HepG2 (cell line): ENCODE measurements around the gene HIPK2. TPM values are rescaled to one million over a fixed set of nuclear protein-coding genes. Genes with fewer than 3 reads are reported as not detected.

Experiments
- ATAC-seq: fragments of 200-7000 bp; cut with Tn5 transposase; 3 replicates; pipeline ENCODE4 v1.9.1; 2020; ENCODE audit warnings: mild to moderate bottlenecking, moderate library complexity
- BruUV-seq: library from RNA; stranded (reverse); fragments of 400-500 nt; replicated peaks from 2 replicates; lab custom pipeline; 2021; lab: Mats Ljungman, UMichigan
- CTCF ChIA-PET: fragments of 300-600 bp; formaldehyde crosslinking; extraction: SDS; loops from one replicate; lab custom pipeline; 2021; ENCODE audit warnings: low total read pairs, inconsistent platforms, low intra/inter-chr PET ratio; lab: Yijun Ruan, JAX
- POLR2A ChIA-PET: fragments of 350-600 bp; sonication (Branson Sonifier 250); formaldehyde crosslinking; loops from one replicate; lab custom pipeline; 2020; ENCODE audit warnings: antibody characterized with exemption, inconsistent platforms; lab: Yijun Ruan, JAX
- DNase-seq: peaks from one replicate; pipeline ENCODE4 v3.0.0-alpha.2; 2015; ENCODE audit warnings: low spot score
- FAIRE-seq: peaks from 3 replicates; lab custom pipeline; 2011; peaks lifted over from hg19 to GRCh38; lab: Jason Lieb, UNC
- H2AFZ ChIP-seq: one replicate; pipeline ENCODE4 v1.6.1; 2011; ENCODE audit warnings: low read length, inconsistent platforms
- H3K27ac ChIP-seq: fragments of 300-600 bp; 3 replicates; pipeline ENCODE4 v1.8.0; 2011; ENCODE audit warnings: mixed run types, mild to moderate bottlenecking, mixed read lengths, low read length, inconsistent platforms; ENCODE audit not compliant: insufficient read depth; ENCODE audit errors: extremely low read length
- H3K27me3 ChIP-seq, 2 experiments: fragments of 200-600 bp in 1 of 2; 2 replicates in 1 of 2; 3 replicates in 1 of 2; pipeline versions ENCODE4 v1.6.0 to v1.8.0; 2011; ENCODE audit warnings: low read length in 2 of 2, mild to moderate bottlenecking in 2 of 2, moderate library complexity in 2 of 2, inconsistent platforms in 1 of 2; ENCODE audit not compliant: insufficient read depth in 2 of 2, control insufficient read depth in 1 of 2
- H3K36me3 ChIP-seq, 2 experiments: fragments of 200-600 bp in 1 of 2; replicated peaks in 1 of 2; 2 replicates in 1 of 2; 3 replicates in 1 of 2; pipeline versions ENCODE4 v1.5.1 to v1.8.0; 2011; ENCODE audit warnings: low read length in 2 of 2, inconsistent platforms in 1 of 2; ENCODE audit not compliant: insufficient read depth in 2 of 2, control insufficient read depth in 1 of 2
- H3K4me1 ChIP-seq: 2 replicates; pipeline ENCODE4 v1.5.1; 2012; ENCODE audit warnings: low read length, inconsistent platforms; ENCODE audit not compliant: insufficient read depth
- H3K4me2 ChIP-seq: 2 replicates; pipeline ENCODE4 v1.6.0; 2011; ENCODE audit warnings: low read depth, low read length, inconsistent platforms
- H3K4me3 ChIP-seq, 3 experiments: fragments of 200-600 bp in 1 of 3; sonication (generic), shearing (Covaris generic) in 1 of 3; replicated peaks in 1 of 3; 2 replicates each; pipeline ENCODE4 v1.5.1; 2011 to 2016; ENCODE audit warnings: low read length in 3 of 3, inconsistent platforms in 2 of 3, low read depth in 2 of 3, mild to moderate bottlenecking in 2 of 3, control low read depth in 1 of 3, mixed read lengths in 1 of 3; ENCODE audit not compliant: insufficient read depth in 1 of 3
- H3K79me2 ChIP-seq: one replicate; pipeline ENCODE4 v1.6.1; 2011; ENCODE audit warnings: low read length, inconsistent platforms; ENCODE audit not compliant: insufficient read depth
- H3K9ac ChIP-seq: 2 replicates; pipeline ENCODE4 v1.6.0; 2011; ENCODE audit warnings: mild to moderate bottlenecking, low read depth, low read length, inconsistent platforms; ENCODE audit not compliant: insufficient read depth
- H3K9me3 ChIP-seq: 2 replicates; pipeline ENCODE4 v1.5.1; 2012; ENCODE audit warnings: mild to moderate bottlenecking, low read length
- H4K20me1 ChIP-seq: 2 replicates; pipeline ENCODE4 v1.6.0; 2011; ENCODE audit warnings: inconsistent platforms, mild to moderate bottlenecking, low read length, moderate library complexity; ENCODE audit not compliant: insufficient read depth
- ETV5 ChIP-seq: IDR thresholded peaks from 2 replicates; pipeline ENCODE4 v1.6.1; 2018; ENCODE audit warnings: missing biosample characterization, missing genetic modification reagents, inconsistent platforms, borderline replicate concordance
- FOXM1 ChIP-seq: sonication (generic); formaldehyde crosslinking; IDR thresholded peaks from 2 replicates; pipeline ENCODE4 v1.5.0; 2020; ENCODE audit warnings: missing genetic modification reagents
- GATA4 ChIP-seq: sonication (generic); IDR thresholded peaks from 2 replicates; pipeline ENCODE4 v1.6.1; 2016; ENCODE audit warnings: antibody characterized with exemption, low read depth, borderline replicate concordance
- GFI1 ChIP-seq: sonication (generic); formaldehyde crosslinking; IDR thresholded peaks from 2 replicates; pipeline ENCODE4 v1.5.0; 2020; ENCODE audit warnings: missing genetic modification reagents, mild to moderate bottlenecking, borderline replicate concordance
- MBD4 ChIP-seq: IDR thresholded peaks from 2 replicates; pipeline ENCODE4 v1.6.1; 2012; ENCODE audit warnings: low read length, inconsistent platforms, borderline replicate concordance
- MEIS2 ChIP-seq: sonication (generic); formaldehyde crosslinking; IDR thresholded peaks from 2 replicates; pipeline ENCODE4 v1.9.0; 2021; ENCODE audit warnings: mild to moderate bottlenecking, missing genetic modification reagents
- NFKB2 ChIP-seq: sonication (generic); formaldehyde crosslinking; IDR thresholded peaks from 2 replicates; pipeline ENCODE4 v1.4.0; 2020; ENCODE audit warnings: missing genetic modification reagents, borderline replicate concordance
- SNRNP70 ChIP-seq: fragments of 200-400 bp; formaldehyde crosslinking; IDR thresholded peaks from 2 replicates; pipeline ENCODE4 v1.6.1; 2017; ENCODE audit warnings: mild to moderate bottlenecking, low read depth, low read length, moderate library complexity
- SRSF4 ChIP-seq: fragments of 200-400 bp; formaldehyde crosslinking; IDR thresholded peaks from one replicate; pipeline ENCODE4 v1.6.1; 2018; ENCODE audit warnings: mild to moderate bottlenecking, low read depth, low read length, moderate library complexity; ENCODE audit not compliant: poor library complexity, severe bottlenecking
- ZMAT3 ChIP-seq: sonication (generic); formaldehyde crosslinking; conservative IDR thresholded peaks from 2 replicates; pipeline ENCODE4 v1.7.0; 2021; ENCODE audit warnings: missing genetic modification reagents
- ZNF737 ChIP-seq: sonication (generic); formaldehyde crosslinking; IDR thresholded peaks from 2 replicates; pipeline ENCODE4 v1.5.0; 2020; ENCODE audit warnings: missing genetic modification reagents, mild to moderate bottlenecking, borderline replicate concordance
- ZNF883 ChIP-seq: sonication (generic); formaldehyde crosslinking; IDR thresholded peaks from 2 replicates; pipeline ENCODE4 v1.5.1; 2020; ENCODE audit warnings: mild to moderate bottlenecking, missing genetic modification reagents; ENCODE audit errors: not compliant biosample characterization
- WGBS: methylation state at CpG from one replicate; pipeline ENCODE4 v1.1.6; 2017; ENCODE audit warnings: low lambda C conversion rate; 5-methylcytosine and 5-hydroxymethylcytosine counted together
- in situ Hi-C: cut with HindIII; loops from 2 replicates; pipeline ENCODE4 v1.10.0; 2017; ENCODE audit warnings: low pct_unique_long_range_greater_than_20kb; ENCODE audit not compliant: extremely low pct_ligation_motif_present
- intact Hi-C: fragments of 100-400 bp; cut with micrococcal nuclease; formaldehyde crosslinking; loops from one replicate; pipeline ENCODE4 v1.10.0; 2022; ENCODE audit not compliant: unreplicated experiment
- polyA plus RNA-seq, 8 experiments: library from polyadenylated mRNA; depleted of rRNA in 3 of 8; stranded (reverse) in 7 of 8; unstranded in 1 of 8; fragments of >200 nt; fragmentation: Illumina TruSeq in 4 of 8; extraction: Trizol in 4 of 8; gene quantifications; 2 replicates each; pipeline versions ENCODE4 v1.2.1 to v1.2.3, GENCODE V29; 2011 to 2016; ENCODE audit warnings: low read depth in 4 of 8, missing spikeins in 1 of 8, mixed read lengths in 1 of 8; ENCODE audit not compliant: insufficient read depth in 1 of 8
- total RNA-seq, 5 experiments: library from RNA; depleted of rRNA; stranded (reverse); fragments of >200 nt; fragmentation: Illumina TruSeq; extraction: Trizol; gene quantifications; 2 replicates each; pipeline ENCODE4 v1.2.3, GENCODE V29; 2016; ENCODE audit warnings: low read depth in 1 of 5
- TF ChIP-seq, protein P1 (sequence below): IDR thresholded peaks from 2 replicates; pipeline ENCODE4 v1.6.1; 2018; ENCODE audit warnings: missing genetic modification reagents
- TF ChIP-seq, protein P2 (sequence below): sonication (generic); formaldehyde crosslinking; conservative IDR thresholded peaks from 2 replicates; pipeline ENCODE4 v1.8.0; 2022; ENCODE audit warnings: low read depth, missing genetic modification reagents
- TF ChIP-seq, protein P3 (sequence below): sonication (generic); formaldehyde crosslinking; IDR thresholded peaks from 2 replicates; pipeline ENCODE4 v1.4.0; 2020; ENCODE audit warnings: mild to moderate bottlenecking, missing genetic modification reagents
- TF ChIP-seq, protein P4 (sequence below), 2 experiments: sonication (generic) in 1 of 2; formaldehyde crosslinking in 1 of 2; IDR thresholded peaks; 2 replicates each; pipeline versions ENCODE4 v1.4.0 to v1.6.1; 2018 to 2020; ENCODE audit warnings: missing genetic modification reagents in 2 of 2, borderline replicate concordance in 1 of 2, low read depth in 1 of 2, mild to moderate bottlenecking in 1 of 2, missing biosample characterization in 1 of 2

Gene HIPK2
- total and polyA plus RNA-seq, 2 of the 13 experiments (the other 11 are each of a cell fraction or from before 2014, with no cell fraction given) = 14.4 to 20.2 TPM

DNA sequence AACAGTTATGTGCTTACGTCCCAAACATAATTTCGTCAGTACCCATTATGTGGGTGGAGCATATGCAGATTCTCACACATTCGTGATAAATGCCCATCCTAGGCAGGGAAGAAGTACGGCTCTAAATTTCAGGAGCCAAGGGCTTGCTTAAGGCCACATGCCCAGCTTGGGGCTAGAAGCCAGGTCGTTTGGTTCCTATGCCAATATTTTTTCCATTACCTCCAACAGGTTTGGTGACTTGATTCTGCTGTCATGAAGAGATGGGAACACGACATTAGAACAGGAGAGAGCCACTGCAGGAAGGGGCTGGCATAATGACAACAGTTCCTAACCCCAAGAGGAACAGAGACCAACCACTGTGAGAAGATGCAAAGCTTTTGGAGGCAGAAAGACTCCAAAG, 85.1 kb downstream of the HIPK2 start (continued):
- TF ChIP-seq, protein P1, sequence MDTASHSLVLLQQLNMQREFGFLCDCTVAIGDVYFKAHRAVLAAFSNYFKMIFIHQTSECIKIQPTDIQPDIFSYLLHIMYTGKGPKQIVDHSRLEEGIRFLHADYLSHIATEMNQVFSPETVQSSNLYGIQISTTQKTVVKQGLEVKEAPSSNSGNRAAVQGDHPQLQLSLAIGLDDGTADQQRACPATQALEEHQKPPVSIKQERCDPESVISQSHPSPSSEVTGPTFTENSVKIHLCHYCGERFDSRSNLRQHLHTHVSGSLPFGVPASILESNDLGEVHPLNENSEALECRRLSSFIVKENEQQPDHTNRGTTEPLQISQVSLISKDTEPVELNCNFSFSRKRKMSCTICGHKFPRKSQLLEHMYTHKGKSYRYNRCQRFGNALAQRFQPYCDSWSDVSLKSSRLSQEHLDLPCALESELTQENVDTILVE (CRISPR knock-in tag) = no peak
- TF ChIP-seq ZMAT3 (CRISPR knock-in tag) = no peak
- TF ChIP-seq NFKB2 (CRISPR knock-in tag) = no peak

DNA sequence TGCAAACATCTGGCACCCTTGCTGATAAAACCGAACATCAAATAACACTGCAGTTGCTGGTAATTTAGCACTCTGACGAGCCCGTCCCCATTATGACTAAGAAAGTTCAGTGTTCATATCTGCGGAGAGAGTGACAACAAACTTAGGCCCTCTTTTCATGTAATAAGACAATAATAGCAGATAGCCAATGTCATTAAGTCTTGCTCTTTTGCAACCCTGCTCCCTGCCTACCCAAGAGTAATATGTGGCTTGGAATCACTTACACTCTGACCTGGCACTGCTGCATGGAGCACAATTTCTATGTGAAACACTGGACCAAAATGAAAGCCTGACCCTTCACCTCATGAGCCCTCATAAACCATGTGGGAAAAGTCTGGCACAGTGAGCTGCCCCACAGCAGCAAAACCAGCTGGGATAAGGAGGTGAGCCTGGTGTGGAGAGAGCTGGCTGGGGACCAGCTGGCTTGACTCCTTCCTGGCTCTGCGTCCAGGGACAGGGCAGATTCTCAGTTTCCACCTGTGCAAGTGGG, 86.5 kb downstream of the HIPK2 start:
- intact Hi-C loops (no loop called here), in situ Hi-C loops (no loop called here)
- no TSS peak for BruUV-seq
- Histone ChIP-seq H3K4me2 (no peak overlapping the region), H2AFZ (no peak overlapping the region), H3K9me3 (no peaks in the 10 kb centered on the region), H3K27me3 (no peaks in the 10 kb centered on the region), H3K79me2 (peaks cover 10% of the 10 kb centered on the region), H4K20me1 (no peaks in the 10 kb centered on the region; the same call in 1 of the 2 replicates), H3K9ac (no peak overlapping the region), H3K4me1 (peaks cover 6% of the 10 kb centered on the region), H3K36me3 (peaks cover 18 to 72% of the 10 kb centered on the region in 2 experiments), H3K4me3 (no peak overlapping the region), H3K27ac (no peak overlapping the region)
- 96% methylated on average over 5 of the region's 5 CpGs for WGBS
- ChIA-PET CTCF (no interaction called here), POLR2A (no interaction called here)
- DNase-seq = no peak
- no peak for FAIRE-seq
- no peak for ATAC-seq
- TF ChIP-seq FOXM1 (no peak), MEIS2 (CRISPR knock-in tag) (no peak), ZNF737 (no peak), ETV5 (CRISPR knock-in tag) (no peak), MBD4 (no peak), GFI1 (CRISPR knock-in tag) (no peak), ZNF883 (CRISPR knock-in tag) (no peak), SRSF4 (no peak), SNRNP70 (no peak), GATA4 (no peak)
- TF ChIP-seq, protein P2, sequence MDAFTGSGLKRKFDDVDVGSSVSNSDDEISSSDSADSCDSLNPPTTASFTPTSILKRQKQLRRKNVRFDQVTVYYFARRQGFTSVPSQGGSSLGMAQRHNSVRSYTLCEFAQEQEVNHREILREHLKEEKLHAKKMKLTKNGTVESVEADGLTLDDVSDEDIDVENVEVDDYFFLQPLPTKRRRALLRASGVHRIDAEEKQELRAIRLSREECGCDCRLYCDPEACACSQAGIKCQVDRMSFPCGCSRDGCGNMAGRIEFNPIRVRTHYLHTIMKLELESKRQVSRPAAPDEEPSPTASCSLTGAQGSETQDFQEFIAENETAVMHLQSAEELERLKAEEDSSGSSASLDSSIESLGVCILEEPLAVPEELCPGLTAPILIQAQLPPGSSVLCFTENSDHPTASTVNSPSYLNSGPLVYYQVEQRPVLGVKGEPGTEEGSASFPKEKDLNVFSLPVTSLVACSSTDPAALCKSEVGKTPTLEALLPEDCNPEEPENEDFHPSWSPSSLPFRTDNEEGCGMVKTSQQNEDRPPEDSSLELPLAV = no peak
- TF ChIP-seq, protein P3, sequence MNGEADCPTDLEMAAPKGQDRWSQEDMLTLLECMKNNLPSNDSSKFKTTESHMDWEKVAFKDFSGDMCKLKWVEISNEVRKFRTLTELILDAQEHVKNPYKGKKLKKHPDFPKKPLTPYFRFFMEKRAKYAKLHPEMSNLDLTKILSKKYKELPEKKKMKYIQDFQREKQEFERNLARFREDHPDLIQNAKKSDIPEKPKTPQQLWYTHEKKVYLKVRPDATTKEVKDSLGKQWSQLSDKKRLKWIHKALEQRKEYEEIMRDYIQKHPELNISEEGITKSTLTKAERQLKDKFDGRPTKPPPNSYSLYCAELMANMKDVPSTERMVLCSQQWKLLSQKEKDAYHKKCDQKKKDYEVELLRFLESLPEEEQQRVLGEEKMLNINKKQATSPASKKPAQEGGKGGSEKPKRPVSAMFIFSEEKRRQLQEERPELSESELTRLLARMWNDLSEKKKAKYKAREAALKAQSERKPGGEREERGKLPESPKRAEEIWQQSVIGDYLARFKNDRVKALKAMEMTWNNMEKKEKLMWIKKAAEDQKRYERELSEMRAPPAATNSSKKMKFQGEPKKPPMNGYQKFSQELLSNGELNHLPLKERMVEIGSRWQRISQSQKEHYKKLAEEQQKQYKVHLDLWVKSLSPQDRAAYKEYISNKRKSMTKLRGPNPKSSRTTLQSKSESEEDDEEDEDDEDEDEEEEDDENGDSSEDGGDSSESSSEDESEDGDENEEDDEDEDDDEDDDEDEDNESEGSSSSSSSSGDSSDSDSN = no peak
- TF ChIP-seq, protein P4, sequence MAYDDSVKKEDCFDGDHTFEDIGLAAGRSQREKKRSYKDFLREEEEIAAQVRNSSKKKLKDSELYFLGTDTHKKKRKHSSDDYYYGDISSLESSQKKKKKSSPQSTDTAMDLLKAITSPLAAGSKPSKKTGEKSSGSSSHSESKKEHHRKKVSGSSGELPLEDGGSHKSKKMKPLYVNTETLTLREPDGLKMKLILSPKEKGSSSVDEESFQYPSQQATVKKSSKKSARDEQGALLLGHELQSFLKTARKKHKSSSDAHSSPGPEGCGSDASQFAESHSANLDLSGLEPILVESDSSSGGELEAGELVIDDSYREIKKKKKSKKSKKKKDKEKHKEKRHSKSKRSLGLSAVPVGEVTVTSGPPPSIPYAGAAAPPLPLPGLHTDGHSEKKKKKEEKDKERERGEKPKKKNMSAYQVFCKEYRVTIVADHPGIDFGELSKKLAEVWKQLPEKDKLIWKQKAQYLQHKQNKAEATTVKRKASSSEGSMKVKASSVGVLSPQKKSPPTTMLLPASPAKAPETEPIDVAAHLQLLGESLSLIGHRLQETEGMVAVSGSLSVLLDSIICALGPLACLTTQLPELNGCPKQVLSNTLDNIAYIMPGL (CRISPR knock-in tag; IDR thresholded peaks at IDR 0.05; ENCODE audit: borderline replicate concordance in 1 of 2, low read depth in 1 of 2) = no peak
